NCI-H1417 treated with DMSO at 0.1 percent for 48 hours (cell line): Measurements from ENCODE around the gene ROCK1.

Experiments used
- DNase-seq: peaks from one replicate; lab custom pipeline; 2025; lab: John Stamatoyannopoulos, UW

The ROCK1 gene

DNA sequence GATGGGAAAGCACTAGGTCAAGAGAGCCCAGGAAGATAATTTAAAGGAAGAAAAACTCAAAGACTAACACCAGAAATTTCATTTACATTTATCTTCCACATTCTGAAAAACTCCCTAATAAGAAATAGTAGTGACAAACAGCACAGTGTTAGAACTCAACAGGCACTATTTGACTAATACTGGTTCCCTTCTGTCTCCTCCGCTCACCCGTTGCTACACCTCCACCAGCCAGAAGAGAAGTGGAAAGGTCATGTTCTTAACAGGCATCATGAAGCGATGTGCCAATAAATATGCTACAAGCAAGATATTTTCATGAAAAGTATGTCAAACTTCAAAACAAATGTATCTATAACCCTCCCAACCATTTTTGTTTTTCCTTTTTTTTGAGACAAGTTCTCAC, 5.7 kb downstream of the ROCK1 start:
- no peak for DNase-seq

DNA sequence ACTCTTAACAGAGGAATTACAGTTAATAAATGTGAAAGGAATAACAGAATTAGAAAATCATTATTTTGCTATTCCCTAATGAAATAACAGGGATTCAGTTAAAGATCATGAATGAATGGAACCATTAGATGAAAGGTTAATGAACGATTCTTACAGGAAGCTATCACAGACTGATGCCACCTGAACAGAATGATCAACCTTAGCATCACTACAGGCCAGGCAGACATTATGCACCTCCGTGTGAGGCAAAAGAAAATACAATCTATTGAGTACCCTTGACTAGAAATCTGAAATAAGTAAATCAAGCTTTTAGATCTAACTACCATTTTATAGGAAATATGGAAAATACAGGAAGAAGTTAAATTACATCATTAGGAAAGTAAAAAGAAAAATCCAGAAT, 10.4 kb downstream of the ROCK1 start:
- no peak for DNase-seq

- DNase-seq = no peak
Observed at GRCh38 chr18:21100678-21101077, 10.9 kb downstream of the ROCK1 start.

DNA sequence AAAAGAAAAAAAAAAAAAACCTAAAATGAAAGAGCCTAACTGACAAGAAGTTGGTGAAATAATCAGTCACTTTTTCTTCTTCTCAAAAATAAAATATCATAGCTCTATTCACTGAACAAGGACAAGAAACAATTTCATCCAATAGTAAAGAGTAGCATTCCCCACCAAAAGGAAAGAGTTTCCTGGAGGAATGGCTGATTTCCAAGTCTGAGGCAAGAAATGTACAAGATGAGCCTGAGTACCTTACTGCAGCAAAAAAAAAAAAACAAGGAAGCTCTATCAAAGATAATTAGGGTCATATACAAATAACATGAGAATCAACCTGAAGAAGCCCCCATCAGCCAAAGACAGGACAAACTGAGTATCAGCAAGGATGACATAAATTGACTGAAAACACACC, 11.5 kb downstream of the ROCK1 start:
- no peak for DNase-seq

- DNase-seq = no peak
Observed at GRCh38 chr18:21099442-21099841, 12.2 kb downstream of the ROCK1 start.

GRCh38 chr18:21096760-21097159, 14.9 kb downstream of the ROCK1 start:
- no peak for DNase-seq

- DNase-seq = no peak
Observed at GRCh38 chr18:21093133-21093532, 18.5 kb downstream of the ROCK1 start.

DNA sequence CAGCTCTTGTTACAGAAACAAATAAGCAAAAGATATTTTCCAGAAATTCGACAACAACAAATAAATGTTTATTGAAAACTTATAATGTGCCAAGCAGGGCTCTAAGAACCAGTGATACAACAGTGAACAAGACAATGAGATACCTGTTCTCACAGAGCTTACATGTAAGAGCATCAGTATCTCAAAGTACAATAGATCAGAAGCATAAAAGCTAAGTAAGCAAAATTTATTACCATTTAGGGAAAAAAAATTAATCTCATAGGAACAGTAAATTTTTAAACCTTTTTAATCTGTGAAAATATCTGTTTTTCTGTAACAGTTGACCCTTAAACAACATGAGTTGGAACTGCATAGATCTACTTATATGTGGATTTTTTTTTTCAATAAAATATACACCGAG, 20.9 kb downstream of the ROCK1 start:
- DNase-seq = no peak

GRCh38 chr18:21085579-21086166, 25.9 kb downstream of the ROCK1 start:
- DNase-seq = no peak

DNA sequence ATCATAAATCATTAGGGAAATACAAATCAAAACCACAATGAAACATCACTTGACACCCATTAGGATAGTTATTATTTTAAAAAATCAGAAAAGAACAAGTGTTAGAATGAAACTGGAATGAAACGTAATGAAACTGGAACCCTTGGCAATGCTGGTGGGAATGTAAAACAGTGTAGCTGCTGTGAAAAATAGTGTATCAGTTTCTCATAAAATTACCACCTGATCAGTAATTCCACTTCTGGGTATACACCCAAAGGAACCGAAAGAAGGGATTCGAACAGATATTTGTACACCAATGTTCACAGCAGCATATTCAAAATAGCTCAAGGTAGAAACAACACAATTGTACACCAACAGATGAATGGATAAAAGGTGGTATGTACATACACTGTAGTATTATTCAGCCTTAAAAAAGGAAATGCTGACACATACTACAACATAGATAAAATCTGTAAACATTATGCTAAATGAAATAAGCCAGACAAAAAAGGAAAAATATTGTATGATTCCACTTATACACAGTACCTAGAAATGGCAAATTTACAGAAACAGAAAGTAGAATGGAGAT, 27.0 kb downstream of the ROCK1 start:
- DNase-seq = no peak

DNA sequence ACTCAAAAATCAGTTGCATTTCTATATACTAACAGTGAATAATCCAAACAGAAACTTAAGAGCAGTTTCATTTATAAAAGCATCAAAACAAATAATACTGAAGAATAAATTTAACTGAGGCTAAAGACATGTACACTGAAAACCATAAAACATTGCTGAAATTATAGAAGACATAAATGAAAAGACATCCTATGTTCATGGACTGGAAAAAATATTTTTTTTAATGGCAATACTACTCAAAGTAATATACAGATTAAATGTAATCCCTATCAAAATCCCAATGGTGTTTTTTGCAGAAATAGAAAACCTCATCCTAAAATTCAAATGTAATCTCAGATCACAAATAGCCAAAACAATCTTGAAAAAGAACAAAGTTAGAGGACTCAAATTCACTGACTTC, 28.6 kb downstream of the ROCK1 start:
- DNase-seq = no peak

DNA sequence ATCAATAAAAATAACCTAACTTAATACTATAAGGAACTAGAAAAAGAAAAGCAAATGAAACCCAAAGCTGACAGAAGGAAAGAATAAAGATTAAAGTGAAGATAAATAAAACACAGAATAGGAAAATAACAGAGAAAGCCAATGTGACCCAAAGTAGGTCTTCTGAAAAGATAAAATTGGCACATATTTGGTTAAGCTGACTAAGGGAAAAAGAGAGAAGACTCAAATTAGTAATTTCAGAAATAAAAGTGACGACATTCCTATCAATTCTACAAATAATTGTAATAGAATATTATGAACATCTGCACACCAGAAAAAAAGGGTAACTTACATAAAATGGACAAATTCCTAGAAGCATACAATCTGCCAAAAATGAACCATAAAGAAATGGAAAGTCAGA, 30.2 kb downstream of the ROCK1 start:
- DNase-seq = no peak

DNA sequence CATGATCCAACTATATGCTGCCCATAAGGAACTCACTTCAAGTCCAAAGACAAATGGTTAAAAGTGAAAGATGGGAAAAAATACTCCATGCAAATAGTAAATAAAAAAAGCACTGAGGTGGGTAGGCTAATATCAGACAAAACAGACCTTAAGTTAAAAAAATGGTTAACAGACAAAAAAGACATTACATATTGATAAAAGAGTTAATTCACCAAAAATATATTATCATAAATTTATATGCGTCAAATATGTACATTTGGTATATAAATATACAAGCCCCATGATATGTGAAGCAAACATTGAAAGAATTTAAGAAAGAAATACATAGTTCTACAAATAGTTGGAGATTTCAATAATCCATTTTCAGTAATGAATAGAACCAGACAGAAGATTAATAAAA, 31.0 kb downstream of the ROCK1 start:
- no peak for DNase-seq

- no peak for DNase-seq
Observed at GRCh38 chr18:21074336-21075323, 37.0 kb downstream of the ROCK1 start.

DNA sequence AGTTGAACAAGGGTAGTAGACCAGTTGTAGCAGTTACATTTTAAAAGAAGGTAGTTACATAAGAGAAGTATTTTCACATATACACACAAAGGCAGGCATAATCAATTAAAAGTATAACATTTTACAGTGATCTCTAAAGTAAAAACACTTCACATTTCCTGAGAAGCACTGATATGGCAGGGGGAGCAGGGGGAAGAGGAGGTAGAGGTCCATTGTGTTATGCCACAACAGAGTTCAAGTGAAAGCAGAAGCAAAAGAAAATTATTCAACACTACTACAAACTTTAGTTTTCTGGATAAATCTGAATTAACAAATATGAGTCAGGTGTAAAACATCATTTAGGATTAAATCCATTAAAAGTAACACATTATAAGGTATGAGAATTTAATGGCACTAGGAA, 38.4 kb downstream of the ROCK1 start:
- no peak for DNase-seq

DNA sequence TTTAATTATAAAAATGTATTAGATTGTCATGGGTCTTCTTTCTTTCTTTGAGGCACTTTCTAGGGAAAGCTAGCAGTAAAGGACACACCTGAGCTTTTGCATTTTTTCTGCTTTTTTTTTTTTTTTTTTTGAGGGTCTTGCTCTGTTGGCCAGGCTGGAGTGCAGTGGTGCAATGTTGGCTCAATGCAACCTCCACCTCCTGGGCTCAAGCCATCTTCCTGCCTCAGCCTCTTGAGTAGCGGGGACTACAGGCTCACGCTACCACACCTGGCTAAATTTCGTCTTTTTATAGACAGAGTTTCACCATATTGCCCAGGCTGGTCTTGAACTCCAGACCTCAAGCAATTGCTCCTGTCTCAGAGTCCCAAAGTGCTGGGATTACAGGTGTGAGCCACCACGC, 40.5 kb downstream of the ROCK1 start:
- no peak for DNase-seq

- DNase-seq = no peak
Observed at GRCh38 chr18:21069468-21069867, 42.1 kb downstream of the ROCK1 start.

- no peak for DNase-seq
Observed at GRCh38 chr18:21064347-21064746, 47.3 kb downstream of the ROCK1 start.

- no peak for DNase-seq
Observed at GRCh38 chr18:21063011-21063410, 48.6 kb downstream of the ROCK1 start.

- no peak for DNase-seq
Observed at GRCh38 chr18:21057112-21057511, 54.5 kb downstream of the ROCK1 start.

- no peak for DNase-seq
Observed at GRCh38 chr18:21056545-21056944, 55.1 kb downstream of the ROCK1 start.

GRCh38 chr18:21054252-21054821, 57.3 kb downstream of the ROCK1 start:
- no peak for DNase-seq

DNA sequence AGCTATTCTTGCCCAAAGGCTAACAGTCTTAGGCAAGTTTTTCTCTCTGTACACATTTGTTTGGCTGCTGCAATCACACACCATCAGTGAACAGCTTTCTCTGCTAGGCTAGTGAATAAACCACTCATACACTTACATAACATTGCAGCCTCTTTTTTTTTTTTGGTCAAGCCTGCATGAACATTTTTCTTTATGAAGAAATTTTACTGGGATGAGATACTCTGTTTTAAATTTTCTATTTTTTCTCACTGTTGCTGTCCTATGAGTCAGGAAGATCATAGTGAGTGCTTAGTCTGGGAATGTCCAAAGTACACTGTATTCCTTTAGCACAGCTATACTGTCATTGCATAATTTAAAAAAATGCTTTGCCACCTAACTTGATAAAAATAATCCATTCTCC, 58.5 kb downstream of the ROCK1 start:
- no peak for DNase-seq
